ENCODE results near the gene AKAP9. TPM values are rescaled to one million over a fixed set of nuclear protein-coding genes. Genes with fewer than 3 reads are reported as not detected.

AKAP9 gene
- total RNA-seq, 1 donor = 56.5 TPM

- no peak for DNase-seq (ENCODE audit: insufficient read length, low spot score, missing footprints)
- no peak overlapping the region for H3K27ac ChIP-seq (ENCODE audit: low read depth, low read length)
- H3K9me3 ChIP-seq (ENCODE audit: low read depth, low read length) = no peaks in the 10 kb centered on the region
- H3K27me3 ChIP-seq (ENCODE audit: insufficient read depth, low read length) = no peaks in the 10 kb centered on the region
- no peak for TF ChIP-seq CTCF (IDR thresholded peaks at IDR 0.05; ENCODE audit: extremely low read depth, low read depth, low read length)
- no peak overlapping the region for H3K4me3 ChIP-seq (ENCODE audit: insufficient read depth, low read length)
- H3K36me3 ChIP-seq (ENCODE audit: insufficient read depth, low read length) = no peaks in the 10 kb centered on the region
- no peaks in the 10 kb centered on the region for H3K4me1 ChIP-seq (ENCODE audit: insufficient read depth, low read length)
- H4K20me1 ChIP-seq (ENCODE audit: insufficient read depth, low read length) = no peaks in the 10 kb centered on the region
- no peak overlapping the region for H2AFZ ChIP-seq (ENCODE audit: low read length)
- no peaks in the 10 kb centered on the region for H3K79me2 ChIP-seq (ENCODE audit: insufficient read depth, low read length)
- no peak overlapping the region for H3K4me2 ChIP-seq (ENCODE audit: insufficient read depth, low read length)
Measured at GRCh38 chr7:92149736-92150239, 209.1 kb downstream of the AKAP9 start.

GRCh38 chr7:92150450-92151017 is 209.9 kb downstream of the AKAP9 start:
- Histone ChIP-seq H2AFZ (ENCODE audit: low read length) (no peak overlapping the region), H3K4me2 (ENCODE audit: insufficient read depth, low read length) (no peak overlapping the region), H3K27ac (ENCODE audit: low read depth, low read length) (no peak overlapping the region), H3K36me3 (ENCODE audit: insufficient read depth, low read length) (no peaks in the 10 kb centered on the region), H3K4me3 (ENCODE audit: insufficient read depth, low read length) (no peak overlapping the region), H4K20me1 (ENCODE audit: insufficient read depth, low read length) (no peaks in the 10 kb centered on the region), H3K4me1 (ENCODE audit: insufficient read depth, low read length) (no peaks in the 10 kb centered on the region), H3K27me3 (ENCODE audit: insufficient read depth, low read length) (no peaks in the 10 kb centered on the region), H3K79me2 (ENCODE audit: insufficient read depth, low read length) (no peaks in the 10 kb centered on the region), H3K9me3 (ENCODE audit: low read depth, low read length) (no peaks in the 10 kb centered on the region)
- TF ChIP-seq CTCF (IDR thresholded peaks at IDR 0.05; ENCODE audit: extremely low read depth, low read depth, low read length) = no peak
- no peak for DNase-seq (ENCODE audit: insufficient read length, low spot score, missing footprints)

GRCh38 chr7:92155108-92155739 is 214.6 kb downstream of the AKAP9 start:
- H3K4me3 ChIP-seq (ENCODE audit: insufficient read depth, low read length) = no peak overlapping the region
- H3K36me3 ChIP-seq (ENCODE audit: insufficient read depth, low read length) = no peaks in the 10 kb centered on the region
- no peaks in the 10 kb centered on the region for H4K20me1 ChIP-seq (ENCODE audit: insufficient read depth, low read length)
- H3K9me3 ChIP-seq (ENCODE audit: low read depth, low read length) = no peaks in the 10 kb centered on the region
- peaks cover 28% of the 10 kb centered on the region for H3K4me1 ChIP-seq (ENCODE audit: insufficient read depth, low read length)
- no peak overlapping the region for H3K27ac ChIP-seq (ENCODE audit: low read depth, low read length)
- H3K27me3 ChIP-seq (ENCODE audit: insufficient read depth, low read length) = no peaks in the 10 kb centered on the region
- DNase-seq (ENCODE audit: insufficient read length, low spot score, missing footprints) = no peak
- H3K4me2 ChIP-seq (ENCODE audit: insufficient read depth, low read length) = no peak overlapping the region
- H2AFZ ChIP-seq (ENCODE audit: low read length) = no peak overlapping the region
- no peaks in the 10 kb centered on the region for H3K79me2 ChIP-seq (ENCODE audit: insufficient read depth, low read length)
- no peak for TF ChIP-seq CTCF (IDR thresholded peaks at IDR 0.05; ENCODE audit: extremely low read depth, low read depth, low read length)

- Histone ChIP-seq H2AFZ (ENCODE audit: low read length) (no peak overlapping the region), H4K20me1 (ENCODE audit: insufficient read depth, low read length) (no peaks in the 10 kb centered on the region), H3K4me1 (ENCODE audit: insufficient read depth, low read length) (peaks cover 28% of the 10 kb centered on the region), H3K36me3 (ENCODE audit: insufficient read depth, low read length) (no peaks in the 10 kb centered on the region), H3K4me2 (ENCODE audit: insufficient read depth, low read length) (no peak overlapping the region), H3K9me3 (ENCODE audit: low read depth, low read length) (no peaks in the 10 kb centered on the region), H3K27me3 (ENCODE audit: insufficient read depth, low read length) (no peaks in the 10 kb centered on the region), H3K27ac (ENCODE audit: low read depth, low read length) (no peak overlapping the region), H3K79me2 (ENCODE audit: insufficient read depth, low read length) (no peaks in the 10 kb centered on the region), H3K4me3 (ENCODE audit: insufficient read depth, low read length) (no peak overlapping the region)
- no peak for DNase-seq (ENCODE audit: insufficient read length, low spot score, missing footprints)
- TF ChIP-seq CTCF (IDR thresholded peaks at IDR 0.05; ENCODE audit: extremely low read depth, low read depth, low read length) = no peak
Measured at GRCh38 chr7:92156990-92157389, 216.3 kb downstream of the AKAP9 start.
